CD4-positive, alpha-beta T cell treated with Interleukin-15 for 4 hours (primary cell): Measurements from ENCODE around the gene PLB1.
A peak's percentile ranks its signal among the peaks of the same experiment; 100 is the strongest.

Experiments used
- DNase-seq: peaks from one replicate; pipeline ENCODE4 v3.0.0-alpha.2; 2020; ENCODE audit warnings: low spot score

Gene PLB1

GRCh38 chr2:28499282-28499681 is 3.4 kb downstream of the PLB1 start:
- no peak for DNase-seq

GRCh38 chr2:28505361-28505760 is 9.5 kb downstream of the PLB1 start:
- no peak for DNase-seq

- no peak for DNase-seq
Measured at GRCh38 chr2:28506112-28506910, 10.5 kb downstream of the PLB1 start.

- DNase-seq, result peak; percentile 36
Measured at GRCh38 chr2:28507796-28508764, 12.2 kb downstream of the PLB1 start.

- no peak for DNase-seq
Measured at GRCh38 chr2:28509361-28509760, 13.5 kb downstream of the PLB1 start.

GRCh38 chr2:28510184-28510583 is 14.3 kb downstream of the PLB1 start:
- no peak for DNase-seq

GRCh38 chr2:28511871-28512606 is 16.2 kb downstream of the PLB1 start:
- no peak for DNase-seq

- no peak for DNase-seq
Measured at GRCh38 chr2:28512607-28512965, 16.7 kb downstream of the PLB1 start.

GRCh38 chr2:28513097-28513496 is 17.2 kb downstream of the PLB1 start:
- DNase-seq, result no peak

- DNase-seq, result no peak
Measured at GRCh38 chr2:28515176-28515751, 19.4 kb downstream of the PLB1 start.

- DNase-seq, result no peak
Measured at GRCh38 chr2:28516430-28516829, 20.6 kb downstream of the PLB1 start.

GRCh38 chr2:28516950-28517349 is 21.1 kb downstream of the PLB1 start:
- no peak for DNase-seq

- no peak for DNase-seq
Measured at GRCh38 chr2:28521663-28522062, 25.8 kb downstream of the PLB1 start.

GRCh38 chr2:28522481-28522880 is 26.6 kb downstream of the PLB1 start:
- DNase-seq, result no peak

GRCh38 chr2:28523902-28524301 is 28.0 kb downstream of the PLB1 start:
- DNase-seq, result no peak

- no peak for DNase-seq
Measured at GRCh38 chr2:28525481-28525880, 29.6 kb downstream of the PLB1 start.

- DNase-seq, result no peak
Measured at GRCh38 chr2:28526527-28527132, 30.8 kb downstream of the PLB1 start.

GRCh38 chr2:28527196-28527595 is 31.3 kb downstream of the PLB1 start:
- DNase-seq, result no peak

GRCh38 chr2:28528206-28528605 is 32.3 kb downstream of the PLB1 start:
- no peak for DNase-seq

- no peak for DNase-seq
Measured at GRCh38 chr2:28530782-28531181, 34.9 kb downstream of the PLB1 start.

- no peak for DNase-seq
Measured at GRCh38 chr2:28532399-28532798, 36.5 kb downstream of the PLB1 start.
